Activated B cell treated with CpG ODN at 0.5 μM for 24 hours (primary cell): ENCODE results near the gene CCDC12. TPM values are rescaled to one million over a fixed set of nuclear protein-coding genes. Genes with fewer than 3 reads are reported as not detected.

Experiments
- ATAC-seq: fragments of 200-7000 bp; cut with Tn5 transposase; one replicate; pipeline ENCODE4 v1.10.0; 2021; ENCODE audit warnings: low read depth, mild to moderate bottlenecking, moderate library complexity
- CTCF ChIA-PET: fragments of 350-600 bp; sonication (Branson Sonifier 250); formaldehyde crosslinking; loops from one replicate; lab custom pipeline; 2021; ENCODE audit warnings: antibody characterized with exemption; lab: Charles Lee
- POLR2A ChIA-PET: fragments of 350-600 bp; sonication (Branson Sonifier 250); formaldehyde crosslinking; loops from one replicate; lab custom pipeline; 2021; ENCODE audit warnings: antibody characterized with exemption; lab: Charles Lee
- DNase-seq: peaks from one replicate; pipeline ENCODE4 v3.0.0; 2022
- H3K27ac Mint-ChIP-seq: one replicate; pipeline ENCODE4 v1.8.0; 2020; ENCODE audit warnings: mixed read lengths
- H3K27me3 Mint-ChIP-seq: one replicate; pipeline ENCODE4 v1.8.0; 2021; ENCODE audit warnings: mixed read lengths
- H3K36me3 Mint-ChIP-seq: one replicate; pipeline ENCODE4 v1.8.0; 2021; ENCODE audit warnings: low read depth, mixed read lengths
- H3K4me1 Mint-ChIP-seq: one replicate; pipeline ENCODE4 v1.8.0; 2021; ENCODE audit warnings: mixed read lengths
- H3K4me3 Mint-ChIP-seq: one replicate; pipeline ENCODE4 v1.8.0; 2020; ENCODE audit warnings: mild to moderate bottlenecking, mixed read lengths
- H3K9me3 Mint-ChIP-seq: one replicate; pipeline ENCODE4 v1.8.0; 2020; ENCODE audit warnings: mixed read lengths
- intact Hi-C: fragments of 100-400 bp; cut with micrococcal nuclease; formaldehyde crosslinking; loops from one replicate; pipeline ENCODE4 v1.15.1; 2024
- total RNA-seq: library from RNA; stranded (reverse); gene quantifications from 2 replicates; pipeline ENCODE4 v1.2.3, GENCODE V29; 2022
- TF ChIP-seq, protein P1 (sequence below): fragments of 200-600 bp; IDR thresholded peaks from one replicate; pipeline ENCODE4 v1.8.0; 2022; ENCODE audit warnings: antibody characterized with exemption, mild to moderate bottlenecking

CCDC12 gene
- total RNA-seq, 1 donor from 2014 or later, result 98.4 TPM

DNA sequence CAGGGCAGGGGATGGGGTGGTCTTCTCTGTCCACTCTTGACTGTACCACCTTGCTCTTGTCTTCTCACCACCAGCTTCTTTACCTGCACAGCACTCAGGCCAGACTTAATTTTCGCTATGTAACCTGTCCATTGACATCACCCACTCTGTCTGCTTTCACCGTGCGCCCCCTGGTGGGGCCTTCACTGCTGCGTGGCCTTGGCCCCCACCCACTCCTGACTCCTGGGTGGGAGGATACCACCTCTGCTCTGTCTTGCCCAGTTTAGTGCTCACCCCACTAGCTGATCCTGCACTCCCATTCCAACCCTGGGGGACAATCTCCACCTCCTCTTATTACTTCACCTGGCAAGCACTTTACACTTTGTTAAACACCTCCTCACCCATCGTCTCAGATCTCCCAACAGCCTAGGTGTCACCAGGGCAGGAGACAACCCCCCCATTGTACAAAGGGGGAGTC is 81.3 kb downstream of the CCDC12 start:
- intact Hi-C loops, result loop anchor here (1.0 kb wide), 3 partner anchors 29 to 190 kb away; no protein-coding TSS in a partner anchor
- no peak overlapping the region for H3K4me3 Mint-ChIP-seq
- ChIA-PET POLR2A (no interaction called here), CTCF (interaction anchor here (0.6 to 2.4 kb wide), 15 partner anchors 9 to 407 kb away, joined by 3 to 15 read pairs (median 4); no protein-coding TSS in a partner anchor)
- peak; percentile 76 for DNase-seq
- peak; percentile 77 for ATAC-seq
- H3K36me3 Mint-ChIP-seq, result no peaks in the 10 kb centered on the region
- H3K27me3 Mint-ChIP-seq, result peaks cover 37% of the 10 kb centered on the region
- H3K4me1 Mint-ChIP-seq, result peaks cover 24% of the 10 kb centered on the region
- TF ChIP-seq, protein P1, sequence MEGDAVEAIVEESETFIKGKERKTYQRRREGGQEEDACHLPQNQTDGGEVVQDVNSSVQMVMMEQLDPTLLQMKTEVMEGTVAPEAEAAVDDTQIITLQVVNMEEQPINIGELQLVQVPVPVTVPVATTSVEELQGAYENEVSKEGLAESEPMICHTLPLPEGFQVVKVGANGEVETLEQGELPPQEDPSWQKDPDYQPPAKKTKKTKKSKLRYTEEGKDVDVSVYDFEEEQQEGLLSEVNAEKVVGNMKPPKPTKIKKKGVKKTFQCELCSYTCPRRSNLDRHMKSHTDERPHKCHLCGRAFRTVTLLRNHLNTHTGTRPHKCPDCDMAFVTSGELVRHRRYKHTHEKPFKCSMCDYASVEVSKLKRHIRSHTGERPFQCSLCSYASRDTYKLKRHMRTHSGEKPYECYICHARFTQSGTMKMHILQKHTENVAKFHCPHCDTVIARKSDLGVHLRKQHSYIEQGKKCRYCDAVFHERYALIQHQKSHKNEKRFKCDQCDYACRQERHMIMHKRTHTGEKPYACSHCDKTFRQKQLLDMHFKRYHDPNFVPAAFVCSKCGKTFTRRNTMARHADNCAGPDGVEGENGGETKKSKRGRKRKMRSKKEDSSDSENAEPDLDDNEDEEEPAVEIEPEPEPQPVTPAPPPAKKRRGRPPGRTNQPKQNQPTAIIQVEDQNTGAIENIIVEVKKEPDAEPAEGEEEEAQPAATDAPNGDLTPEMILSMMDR, result no peak
- H3K27ac Mint-ChIP-seq, result no peak overlapping the region
- H3K9me3 Mint-ChIP-seq, result no peaks in the 10 kb centered on the region

- intact Hi-C loops, result no loop called here
- H3K9me3 Mint-ChIP-seq, result no peaks in the 10 kb centered on the region
- no peak overlapping the region for H3K27ac Mint-ChIP-seq
- peaks cover 37% of the 10 kb centered on the region for H3K27me3 Mint-ChIP-seq
- DNase-seq (no peak), ATAC-seq (no peak)
- H3K4me3 Mint-ChIP-seq, result no peak overlapping the region
- CTCF ChIA-PET, result interaction anchor here (0.6 to 2.4 kb wide), 8 partner anchors 15 to 241 kb away, joined by 3 to 15 read pairs (median 5); no protein-coding TSS in a partner anchor
- TF ChIP-seq, protein P1, result no peak
- peaks cover 24% of the 10 kb centered on the region for H3K4me1 Mint-ChIP-seq
- POLR2A ChIA-PET, result no interaction called here
- H3K36me3 Mint-ChIP-seq, result no peaks in the 10 kb centered on the region
These were observed 82.3 kb downstream of the CCDC12 start for GRCh38 chr3:46894256-46894655.

DNA sequence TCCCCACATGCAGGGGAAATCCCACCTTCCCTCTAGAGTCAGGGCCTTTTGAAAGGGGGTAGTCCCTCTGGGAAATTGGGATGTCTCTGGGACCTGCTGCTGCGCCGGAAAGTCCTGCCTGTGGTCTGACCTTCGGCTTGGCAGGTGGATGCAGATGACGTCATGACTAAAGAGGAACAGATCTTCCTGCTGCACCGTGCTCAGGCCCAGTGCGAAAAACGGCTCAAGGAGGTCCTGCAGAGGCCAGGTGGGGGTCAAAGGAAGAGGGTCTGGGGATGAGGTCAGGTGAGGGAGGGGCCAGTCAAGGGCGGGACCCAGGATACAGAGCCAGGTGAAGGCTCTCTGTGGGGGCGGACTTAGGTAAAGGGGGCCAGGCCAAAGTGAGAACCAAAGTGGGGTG is 82.8 kb downstream of the CCDC12 start:
- ATAC-seq (no peak), DNase-seq (no peak)
- peaks cover 36% of the 10 kb centered on the region for H3K27me3 Mint-ChIP-seq
- intact Hi-C loops, result no loop called here
- TF ChIP-seq, protein P1, result no peak
- peaks cover 19% of the 10 kb centered on the region for H3K4me1 Mint-ChIP-seq
- no peak overlapping the region for H3K27ac Mint-ChIP-seq
- H3K4me3 Mint-ChIP-seq, result no peak overlapping the region
- CTCF ChIA-PET, result interaction anchor here (2.0 kb wide), 1 partner anchor 48 kb away, joined by 6 read pairs; no protein-coding TSS in a partner anchor
- POLR2A ChIA-PET, result no interaction called here
- no peaks in the 10 kb centered on the region for H3K36me3 Mint-ChIP-seq
- H3K9me3 Mint-ChIP-seq, result no peaks in the 10 kb centered on the region

DNA sequence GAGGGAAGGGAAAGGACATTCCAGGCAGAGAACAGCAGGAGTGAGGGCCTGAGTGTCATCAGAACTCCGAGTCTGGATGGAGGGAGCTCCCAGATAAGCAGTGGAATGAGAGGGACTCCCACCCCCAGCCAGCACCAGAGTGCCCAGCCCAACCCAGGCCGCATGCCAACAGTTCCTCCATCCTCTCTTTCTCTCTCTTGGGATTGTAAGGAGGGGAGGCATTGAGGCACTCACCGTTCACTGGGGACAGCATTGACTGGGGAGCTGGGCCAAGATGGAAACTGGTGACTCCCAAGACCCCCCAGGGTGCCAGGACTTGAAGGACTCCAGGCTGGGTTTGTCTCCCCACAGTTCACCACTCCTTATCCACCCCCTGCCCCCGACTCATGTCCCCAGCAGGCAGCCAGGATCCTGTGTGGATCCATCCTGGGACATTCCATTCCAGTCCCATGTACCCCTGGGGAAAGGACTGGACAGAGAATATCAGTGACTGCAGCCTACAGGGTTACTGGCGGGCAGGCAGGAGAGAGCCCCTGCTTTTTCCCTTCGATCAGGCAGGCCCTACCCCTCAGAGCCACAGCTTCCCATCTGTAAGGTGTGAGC is 83.3 kb downstream of the CCDC12 start:
- intact Hi-C loops, result no loop called here
- CTCF ChIA-PET, result no interaction called here
- peaks cover 17% of the 10 kb centered on the region for H3K4me1 Mint-ChIP-seq
- TF ChIP-seq, protein P1, result no peak
- H3K36me3 Mint-ChIP-seq, result no peaks in the 10 kb centered on the region
- no peak for ATAC-seq
- POLR2A ChIA-PET, result no interaction called here
- H3K27ac Mint-ChIP-seq, result no peak overlapping the region
- H3K4me3 Mint-ChIP-seq, result no peak overlapping the region
- no peak for DNase-seq
- peaks cover 34% of the 10 kb centered on the region for H3K27me3 Mint-ChIP-seq
- H3K9me3 Mint-ChIP-seq, result no peaks in the 10 kb centered on the region

- Mint-ChIP-seq H3K9me3 (no peaks in the 10 kb centered on the region), H3K36me3 (no peaks in the 10 kb centered on the region), H3K4me1 (peaks cover 17% of the 10 kb centered on the region), H3K27ac (no peak overlapping the region), H3K4me3 (peak overlapping the region; percentile 72), H3K27me3 (peaks cover 31% of the 10 kb centered on the region)
- ATAC-seq (peak; percentile 48), DNase-seq (no peak)
- intact Hi-C loops, result no loop called here
- TF ChIP-seq, protein P1, result no peak
- CTCF ChIA-PET, result no interaction called here
- POLR2A ChIA-PET, result no interaction called here
These were observed 84.0 kb downstream of the CCDC12 start for GRCh38 chr3:46892285-46893145.
